Natural killer cell (primary cell): ENCODE measurements around the gene OSBPL10. TPM values are rescaled to one million over a fixed set of nuclear protein-coding genes. Genes with fewer than 3 reads are reported as not detected.

ENCODE experiments used
- ATAC-seq, 3 donors: fragments of 150-1000 bp in 2 of 3; fragments of 200-7000 bp in 1 of 3; cut with Tn5 transposase; 1 replicate in 1 of 3; 2 replicates in 2 of 3; pipeline ENCODE4 v1.10.0; 2021; ENCODE audit warnings: mild to moderate bottlenecking in 2 of 3, moderate library complexity in 2 of 3
- DNase-seq, 2 donors: peaks; one replicate each; pipeline versions ENCODE4 v3.0.0 to v3.0.0-alpha.2; 2013 to 2021; ENCODE audit warnings: mixed read lengths in 1 of 2
- H3K27ac ChIP-seq: one replicate; pipeline ENCODE4 v1.5.1; 2013; ENCODE audit warnings: mild to moderate bottlenecking, low read length
- H3K27me3 ChIP-seq: one replicate; pipeline ENCODE4 v1.6.1; 2013; ENCODE audit warnings: low read length; ENCODE audit not compliant: control insufficient read depth, insufficient read depth
- H3K36me3 ChIP-seq: one replicate; pipeline ENCODE4 v1.6.1; 2013; ENCODE audit warnings: low read length; ENCODE audit not compliant: control insufficient read depth, insufficient read depth
- H3K4me1 ChIP-seq: one replicate; pipeline ENCODE4 v1.6.1; 2013; ENCODE audit warnings: low read length; ENCODE audit not compliant: control insufficient read depth, insufficient read depth
- H3K4me3 ChIP-seq: one replicate; pipeline ENCODE4 v1.5.1; 2013; ENCODE audit warnings: low read length
- H3K9me3 ChIP-seq: one replicate; pipeline ENCODE4 v1.6.1; 2013; ENCODE audit warnings: low read length; ENCODE audit not compliant: control insufficient read depth, insufficient read depth
- H3K27ac Mint-ChIP-seq, 2 donors: one replicate each; pipeline ENCODE4 v1.8.0; 2022; ENCODE audit warnings: mild to moderate bottlenecking in 2 of 2, mixed read lengths in 2 of 2, moderate library complexity in 1 of 2
- H3K27me3 Mint-ChIP-seq, 2 donors: one replicate each; pipeline ENCODE4 v1.8.0; 2022; ENCODE audit warnings: low read depth in 2 of 2, mixed read lengths in 2 of 2
- H3K36me3 Mint-ChIP-seq: one replicate; pipeline ENCODE4 v1.8.0; 2022; ENCODE audit warnings: mixed read lengths
- H3K4me1 Mint-ChIP-seq, 2 donors: one replicate each; pipeline ENCODE4 v1.8.0; 2022; ENCODE audit warnings: mixed read lengths in 2 of 2
- H3K4me3 Mint-ChIP-seq: one replicate; pipeline ENCODE4 v1.8.0; 2022; ENCODE audit warnings: mild to moderate bottlenecking, moderate library complexity, mixed read lengths
- H3K9me3 Mint-ChIP-seq, 2 donors: one replicate each; pipeline ENCODE4 v1.8.0; 2022; ENCODE audit warnings: mixed read lengths in 2 of 2
- WGBS: methylation state at CpG from one replicate; pipeline ENCODE4 v1.1.7; 2013; ENCODE audit warnings: missing lambda C conversion rate; ENCODE audit not compliant: insufficient coverage; 5-methylcytosine and 5-hydroxymethylcytosine counted together
- intact Hi-C: fragments of 100-400 bp; cut with micrococcal nuclease; formaldehyde crosslinking; loops from one replicate; pipeline ENCODE4 v1.14.2; 2022
- total RNA-seq, 4 donors: library from RNA; stranded (reverse); fragments of 120-200 nt in 1 of 4; gene quantifications; one replicate each; pipeline versions ENCODE4 v1.2.3 to v1.2.4, GENCODE V29; 2013 to 2022
- TF ChIP-seq, protein P1 (sequence below): fragments of 200-600 bp; IDR thresholded peaks from one replicate; pipeline ENCODE4 v1.8.0; 2022; ENCODE audit warnings: antibody characterized with exemption

The OSBPL10 gene
- total RNA-seq, 3 donors from 2014 or later (not counting 1 experiment from before 2014, with no cell fraction given), result 1.00 to 3.6 (median 1.6) TPM

DNA sequence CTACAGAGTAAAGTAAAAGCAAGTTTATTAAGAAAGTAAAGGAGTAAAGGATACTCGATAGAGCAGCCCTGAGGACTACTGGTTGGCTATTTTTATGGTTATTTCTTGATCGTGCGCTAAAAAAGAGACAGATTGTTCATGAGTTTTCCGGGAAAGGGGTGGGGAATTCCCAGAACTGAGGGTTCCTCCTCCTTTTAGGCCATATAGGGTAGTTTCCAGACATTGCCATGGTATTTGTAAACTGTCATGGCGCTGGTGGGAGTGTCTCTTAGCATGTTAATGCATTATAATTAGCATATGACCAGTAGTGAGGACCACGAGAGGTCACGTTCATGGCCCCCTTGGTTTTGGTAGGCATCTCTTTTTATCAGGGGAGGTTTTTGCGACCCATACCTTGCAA is 213.1 kb downstream of the OSBPL10 start:
- H3K27me3 Mint-ChIP-seq, result peaks cover 2 to 6% of the 10 kb centered on the region in 2 donors
- ATAC-seq, result no peak
- Histone ChIP-seq H3K4me3 (no peak overlapping the region), H3K9me3 (no peaks in the 10 kb centered on the region), H3K27ac (no peak overlapping the region), H3K36me3 (no peaks in the 10 kb centered on the region), H3K27me3 (no peaks in the 10 kb centered on the region), H3K4me1 (no peaks in the 10 kb centered on the region)
- no peak for DNase-seq
- no peaks in the 10 kb centered on the region for H3K9me3 Mint-ChIP-seq
- H3K4me1 Mint-ChIP-seq, result peaks cover 18 to 24% of the 10 kb centered on the region in 2 donors
- no peak overlapping the region for H3K4me3 Mint-ChIP-seq
- intact Hi-C loops, result loop anchor here (1.0 to 10.0 kb wide), 4 partner anchors 157 to 1753 kb away; no protein-coding TSS in a partner anchor
- no peaks in the 10 kb centered on the region for H3K36me3 Mint-ChIP-seq
- WGBS, result 90% methylated on average over 7 of the region's 8 CpGs
- TF ChIP-seq, protein P1, sequence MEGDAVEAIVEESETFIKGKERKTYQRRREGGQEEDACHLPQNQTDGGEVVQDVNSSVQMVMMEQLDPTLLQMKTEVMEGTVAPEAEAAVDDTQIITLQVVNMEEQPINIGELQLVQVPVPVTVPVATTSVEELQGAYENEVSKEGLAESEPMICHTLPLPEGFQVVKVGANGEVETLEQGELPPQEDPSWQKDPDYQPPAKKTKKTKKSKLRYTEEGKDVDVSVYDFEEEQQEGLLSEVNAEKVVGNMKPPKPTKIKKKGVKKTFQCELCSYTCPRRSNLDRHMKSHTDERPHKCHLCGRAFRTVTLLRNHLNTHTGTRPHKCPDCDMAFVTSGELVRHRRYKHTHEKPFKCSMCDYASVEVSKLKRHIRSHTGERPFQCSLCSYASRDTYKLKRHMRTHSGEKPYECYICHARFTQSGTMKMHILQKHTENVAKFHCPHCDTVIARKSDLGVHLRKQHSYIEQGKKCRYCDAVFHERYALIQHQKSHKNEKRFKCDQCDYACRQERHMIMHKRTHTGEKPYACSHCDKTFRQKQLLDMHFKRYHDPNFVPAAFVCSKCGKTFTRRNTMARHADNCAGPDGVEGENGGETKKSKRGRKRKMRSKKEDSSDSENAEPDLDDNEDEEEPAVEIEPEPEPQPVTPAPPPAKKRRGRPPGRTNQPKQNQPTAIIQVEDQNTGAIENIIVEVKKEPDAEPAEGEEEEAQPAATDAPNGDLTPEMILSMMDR, result no peak
- no peak overlapping the region for H3K27ac Mint-ChIP-seq

DNA sequence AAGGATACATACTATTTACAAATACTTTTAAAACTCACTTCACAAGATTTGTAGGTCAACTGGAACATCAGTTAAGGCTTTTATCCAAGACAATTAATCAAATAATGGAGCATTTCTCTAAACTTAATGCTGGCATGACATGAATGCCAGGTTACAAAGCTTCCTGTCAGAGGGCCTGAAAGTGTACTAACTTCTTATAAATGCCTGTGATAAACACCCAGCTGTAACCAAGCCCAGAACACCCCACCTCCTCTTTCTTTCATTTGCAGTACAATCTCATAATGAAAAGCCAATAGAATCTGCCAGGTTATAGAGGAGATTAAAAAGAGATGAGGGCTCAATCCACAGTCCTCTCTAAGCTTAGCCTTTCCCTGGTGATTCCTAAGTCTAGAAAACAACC is 214.4 kb downstream of the OSBPL10 start:
- ATAC-seq (no peak), DNase-seq (no peak)
- Histone ChIP-seq H3K27me3 (no peaks in the 10 kb centered on the region), H3K4me3 (no peak overlapping the region), H3K4me1 (no peaks in the 10 kb centered on the region), H3K27ac (no peak overlapping the region), H3K36me3 (no peaks in the 10 kb centered on the region), H3K9me3 (no peaks in the 10 kb centered on the region)
- Mint-ChIP-seq H3K36me3 (no peaks in the 10 kb centered on the region), H3K4me3 (no peak overlapping the region), H3K27ac (no peak overlapping the region), H3K9me3 (no peaks in the 10 kb centered on the region), H3K27me3 (peaks cover 2 to 6% of the 10 kb centered on the region in 2 donors), H3K4me1 (peaks cover 25 to 33% of the 10 kb centered on the region in 2 donors)
- TF ChIP-seq, protein P1, result no peak
- intact Hi-C loops, result loop anchor here (10.0 kb wide), 2 partner anchors 212 to 1752 kb away; no protein-coding TSS in a partner anchor

DNA sequence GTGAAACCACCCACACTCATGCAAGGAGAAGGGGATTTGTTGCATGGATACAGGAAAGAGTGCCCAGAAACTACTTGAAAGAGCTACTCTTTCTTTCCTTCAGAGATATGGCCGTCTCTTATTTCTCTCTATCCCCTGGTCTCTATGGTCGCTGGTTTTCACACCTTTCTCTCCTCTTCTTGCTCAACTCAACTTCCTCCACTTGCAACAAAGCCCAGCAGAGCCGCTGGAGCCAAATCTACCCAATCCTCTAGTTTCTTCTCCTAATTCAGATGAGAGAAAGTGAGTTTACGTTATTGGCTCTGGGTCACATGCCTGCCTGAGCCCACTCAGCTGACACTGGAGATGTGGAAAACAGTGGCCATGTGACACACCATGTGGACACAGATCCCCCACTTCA is 215.2 kb downstream of the OSBPL10 start:
- Mint-ChIP-seq H3K4me3 (no peak overlapping the region), H3K27ac (peak overlapping the region in 1 of 2 donors; percentile 65), H3K36me3 (no peaks in the 10 kb centered on the region), H3K27me3 (peaks cover 2 to 6% of the 10 kb centered on the region in 2 donors), H3K4me1 (peaks cover 25 to 33% of the 10 kb centered on the region in 2 donors), H3K9me3 (no peaks in the 10 kb centered on the region)
- TF ChIP-seq, protein P1, result no peak
- H3K4me3 ChIP-seq, result no peak overlapping the region
- no peak for DNase-seq
- no peaks in the 10 kb centered on the region for H3K27me3 ChIP-seq
- H3K4me1 ChIP-seq, result no peaks in the 10 kb centered on the region
- H3K9me3 ChIP-seq, result no peaks in the 10 kb centered on the region
- H3K27ac ChIP-seq, result no peak overlapping the region
- H3K36me3 ChIP-seq, result no peaks in the 10 kb centered on the region
- intact Hi-C loops, result loop anchor here (10.0 kb wide), 2 partner anchors 211 to 1751 kb away; no protein-coding TSS in a partner anchor
- 52% methylated on average over 3 of the region's 4 CpGs for WGBS
- ATAC-seq, result no peak

DNA sequence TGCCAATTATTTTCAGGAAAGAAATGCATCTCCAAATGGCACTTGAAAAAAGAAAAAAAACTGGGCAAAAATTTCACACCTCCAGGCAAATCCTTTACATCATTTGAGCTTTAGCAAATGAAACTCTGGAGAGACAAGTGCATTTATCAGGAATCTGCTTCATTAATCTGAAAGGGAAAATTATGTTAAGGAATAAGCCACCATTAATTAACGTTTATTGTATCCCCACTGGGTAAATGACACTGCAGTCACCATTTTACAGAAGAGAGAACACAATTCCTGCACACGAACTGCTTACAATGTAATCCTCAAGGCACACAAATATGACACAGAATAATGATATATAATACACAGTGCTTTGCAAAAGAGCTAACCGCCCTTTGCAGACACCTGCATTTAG is 217.3 kb downstream of the OSBPL10 start:
- intact Hi-C loops, result loop anchor here (10.0 kb wide), 2 partner anchors 209 to 1749 kb away; no protein-coding TSS in a partner anchor
- WGBS, result 70% methylated on average over 3 of the region's 3 CpGs
- H3K9me3 Mint-ChIP-seq, result no peaks in the 10 kb centered on the region
- H3K36me3 ChIP-seq, result no peaks in the 10 kb centered on the region
- TF ChIP-seq, protein P1, result no peak
- ATAC-seq (no peak), DNase-seq (no peak)
- H3K27me3 ChIP-seq, result no peaks in the 10 kb centered on the region
- no peaks in the 10 kb centered on the region for H3K4me1 ChIP-seq
- H3K27ac ChIP-seq, result no peak overlapping the region
- H3K27ac Mint-ChIP-seq, result no peak overlapping the region
- H3K4me3 Mint-ChIP-seq, result no peak overlapping the region
- peaks cover 21 to 30% of the 10 kb centered on the region in 2 donors for H3K4me1 Mint-ChIP-seq
- no peak overlapping the region for H3K4me3 ChIP-seq
- peaks cover under 1 to 2% of the 10 kb centered on the region in 2 donors for H3K27me3 Mint-ChIP-seq
- no peaks in the 10 kb centered on the region for H3K36me3 Mint-ChIP-seq
- no peaks in the 10 kb centered on the region for H3K9me3 ChIP-seq
